AG09309 (cell line): ENCODE data around the gene SOD3.

Source experiments
- DNase-seq: peaks from one replicate; pipeline ENCODE4 v3.0.0-alpha.2; 2010; ENCODE audit warnings: low read depth
- H3K4me3 ChIP-seq: 2 replicates; pipeline ENCODE4 v1.5.1; 2011; ENCODE audit warnings: mild to moderate bottlenecking, low read depth, low read length, moderate library complexity; ENCODE audit not compliant: control insufficient read depth
- CTCF ChIP-seq: IDR thresholded peaks from 2 replicates; pipeline ENCODE4 v1.5.1; 2011; ENCODE audit warnings: mild to moderate bottlenecking, low read depth, low read length, inconsistent platforms; ENCODE audit not compliant: insufficient read depth, control insufficient read depth; ENCODE audit errors: missing control alignments

SOD3 gene

GRCh38 chr4:24794916-24795665 is at the start of gene SOD3:
Gene SOD3 (plus strand): TSS chr4:24795573. CDS start chr4:24799522, 3,949 bp downstream.
- TF ChIP-seq CTCF, result no peak
- DNase-seq, result peak; percentile 83
- peak within 1 kb of the TSS; percentile 41 for H3K4me3 ChIP-seq

GRCh38 chr4:24747234-24747975 is 48.0 kb upstream of the SOD3 start:
- TF ChIP-seq CTCF, result no peak
- H3K4me3 ChIP-seq, result no peak overlapping the region
- DNase-seq, result no peak

GRCh38 chr4:24748023-24748422 is 47.4 kb upstream of the SOD3 start:
- no peak for TF ChIP-seq CTCF
- no peak for DNase-seq
- no peak overlapping the region for H3K4me3 ChIP-seq

GRCh38 chr4:24748758-24749350 is 46.5 kb upstream of the SOD3 start:
- no peak overlapping the region for H3K4me3 ChIP-seq
- TF ChIP-seq CTCF, result no peak
- DNase-seq, result no peak

GRCh38 chr4:24750106-24750505 is 45.3 kb upstream of the SOD3 start:
- no peak overlapping the region for H3K4me3 ChIP-seq
- no peak for TF ChIP-seq CTCF
- no peak for DNase-seq

GRCh38 chr4:24751926-24752539 is 43.3 kb upstream of the SOD3 start:
- TF ChIP-seq CTCF, result no peak
- DNase-seq, result no peak
- no peak overlapping the region for H3K4me3 ChIP-seq
